ENCODE data around the gene CYP4F22. TPM values are rescaled to one million over a fixed set of nuclear protein-coding genes. Genes with fewer than 3 reads are reported as not detected.

CYP4F22 gene
- 4.9 TPM for total RNA-seq (2021; ENCODE audit: unreplicated experiment)
- 2.9 and 4.5 TPM in 2 replicates for polyA plus RNA-seq (2012)
- percentile 26 among the genes with signal in this experiment for Bru-seq, nascent RNA
- BruChase-seq, experiment 1, labeled RNA remaining after a 6-hour chase: percentile 23 among the genes with signal in this experiment
- percentile 32 among the genes with signal in this experiment for BruChase-seq, experiment 2, labeled RNA remaining after a 2-hour chase
- long read RNA-seq, transcript CYP4F22-201 (14 exons, 2,641 nt): major isoform, 5 of 9 reads
- long read RNA-seq, partial matches to known transcripts: 2 of 9 reads
- long read RNA-seq, other reads (novel, unspliced or antisense): 2 of 9 reads

- H3K4me1 ChIP-seq (ENCODE audit: control insufficient read depth in 1 of 2, insufficient read depth in 2 of 2, low read length in 2 of 2): peaks cover 0 to 23% of the 10 kb centered on the region in 2 experiments; a peak in 3 of 4 replicates
- RAD21 ChIA-PET (ENCODE audit: low non-redundant PET in 1 of 2, low total read pairs in 2 of 2, uncharacterized antibody in 2 of 2, unreplicated experiment in 2 of 2): no interaction called here
- CTCF ChIA-PET: no interaction called here
- peak within 1 kb of the TSS; percentile 54 for H2AFZ ChIP-seq (ENCODE audit: low read depth, low read length, poor library complexity, severe bottlenecking)
- no peak for TF ChIP-seq EZH2 (IDR thresholded peaks at IDR 0.05)
- TF ChIP-seq EGR1 (IDR thresholded peaks at IDR 0.05; ENCODE audit: low read depth): peak; percentile 48; the same call in 1 of the 2 replicates
- TF ChIP-seq SIN3A (IDR thresholded peaks at IDR 0.05; ENCODE audit: low read depth): no peak
- TF ChIP-seq POLR2AphosphoS5 (IDR thresholded peaks at IDR 0.05; ENCODE audit: low read depth, low read length): peak; percentile 32; the same call in 1 of the 2 replicates
- intact Hi-C loops (cut with micrococcal nuclease): no loop called here
- no peaks in the 10 kb centered on the region for H3K27me3 ChIP-seq (ENCODE audit: insufficient read depth, low read length)
- peak within 1 kb of the TSS; percentile 51 for H3K9ac ChIP-seq (ENCODE audit: low read length)
- DNase-seq (ENCODE audit: low read depth, low spot score) (no peak), ATAC-seq (peak; percentile 92)
- peak within 1 kb of the TSS; percentile 76 for H3K4me2 ChIP-seq (ENCODE audit: low read length)
- peak within 1 kb of the TSS; percentile 48; the same call in 1 of the 2 replicates for H3K27ac ChIP-seq (ENCODE audit: low read depth, low read length)
- no peaks in the 10 kb centered on the region for H3K36me3 ChIP-seq (ENCODE audit: control insufficient read depth in 1 of 2, insufficient read depth in 2 of 2, low read length in 2 of 2)
- POLR2A ChIA-PET: no interaction called here
- H3K4me3 ChIP-seq (replicated peaks in 1 of 2; ENCODE audit: low read depth in 1 of 2, low read length in 2 of 2): peak within 1 kb of the TSS; percentile 40 to 60
- no peaks in the 10 kb centered on the region for H3K9me2 ChIP-seq (ENCODE audit: insufficient read depth)
- H4K20me1 ChIP-seq (ENCODE audit: insufficient read depth): no peaks in the 10 kb centered on the region
- H3K9me3 ChIP-seq (ENCODE audit: control insufficient read depth in 1 of 2, insufficient read depth in 1 of 2, low read depth in 1 of 2, low read length in 2 of 2): no peaks in the 10 kb centered on the region
- BruUV-seq (replicated peaks): no TSS peak
- H3K79me2 ChIP-seq (ENCODE audit: insufficient read depth, low read length): no peaks in the 10 kb centered on the region
Observed at GRCh38 chr19:15508035-15508710, at the start of gene CYP4F22. TSS of gene CYP4F22 (plus strand) at chr19:15508525. CDS start at chr19:15525337, 16,812 bp downstream.

- no peak overlapping the region for H3K4me3 ChIP-seq (replicated peaks in 1 of 2; ENCODE audit: low read depth in 1 of 2, low read length in 2 of 2)
- no peaks in the 10 kb centered on the region for H3K9me2 ChIP-seq (ENCODE audit: insufficient read depth)
- DNase-seq (ENCODE audit: low read depth, low spot score): no peak
- no peaks in the 10 kb centered on the region for H3K27me3 ChIP-seq (ENCODE audit: insufficient read depth, low read length)
- intact Hi-C loops (cut with micrococcal nuclease): no loop called here
- no peak overlapping the region for H2AFZ ChIP-seq (ENCODE audit: low read depth, low read length, poor library complexity, severe bottlenecking)
- no peaks in the 10 kb centered on the region for H3K79me2 ChIP-seq (ENCODE audit: insufficient read depth, low read length)
- no peak overlapping the region for H3K27ac ChIP-seq (ENCODE audit: low read depth, low read length)
- no TSS peak for BruUV-seq (replicated peaks)
- no peaks in the 10 kb centered on the region for H4K20me1 ChIP-seq (ENCODE audit: insufficient read depth)
- CTCF ChIA-PET: interaction anchor here (2.1 kb wide), 1 partner anchor 7 kb away, joined by 4 read pairs; no protein-coding TSS in a partner anchor
- H3K4me1 ChIP-seq (ENCODE audit: control insufficient read depth in 1 of 2, insufficient read depth in 2 of 2, low read length in 2 of 2): peaks cover 0 to 1% of the 10 kb centered on the region in 2 experiments; a peak in 2 of 4 replicates
- H3K9ac ChIP-seq (ENCODE audit: low read length): no peak overlapping the region
- no peak overlapping the region for H3K4me2 ChIP-seq (ENCODE audit: low read length)
- RAD21 ChIA-PET (ENCODE audit: low non-redundant PET in 1 of 2, low total read pairs in 2 of 2, uncharacterized antibody in 2 of 2, unreplicated experiment in 2 of 2): no interaction called here
- no peaks in the 10 kb centered on the region for H3K36me3 ChIP-seq (ENCODE audit: control insufficient read depth in 1 of 2, insufficient read depth in 2 of 2, low read length in 2 of 2)
- POLR2A ChIA-PET: no interaction called here
- no peaks in the 10 kb centered on the region for H3K9me3 ChIP-seq (ENCODE audit: control insufficient read depth in 1 of 2, insufficient read depth in 1 of 2, low read depth in 1 of 2, low read length in 2 of 2)
- no peak for ATAC-seq
- TF ChIP-seq YY1 (IDR thresholded peaks at IDR 0.05; ENCODE audit: extremely low read depth, insufficient replicate concordance, low read depth, low read length) (no peak), JUND (IDR thresholded peaks at IDR 0.05) (no peak), CEBPB (IDR thresholded peaks at IDR 0.05; ENCODE audit: low read depth) (no peak), POLR2A (IDR thresholded peaks at IDR 0.05; ENCODE audit: borderline replicate concordance, extremely low read depth, insufficient read depth, insufficient read length) (no peak), ELF1 (IDR thresholded peaks at IDR 0.05; ENCODE audit: borderline replicate concordance, low read depth) (no peak), FOSL1 (IDR thresholded peaks at IDR 0.05; ENCODE audit: low read depth) (no peak), SP1 (IDR thresholded peaks at IDR 0.05; ENCODE audit: low read depth) (no peak), POLR2AphosphoS5 (IDR thresholded peaks at IDR 0.05; ENCODE audit: low read depth, low read length) (no peak), CBX3 (IDR thresholded peaks at IDR 0.05; ENCODE audit: low read depth) (no peak), SRF (IDR thresholded peaks at IDR 0.05; ENCODE audit: low read depth) (no peak)
- TF ChIP-seq, protein P1, sequence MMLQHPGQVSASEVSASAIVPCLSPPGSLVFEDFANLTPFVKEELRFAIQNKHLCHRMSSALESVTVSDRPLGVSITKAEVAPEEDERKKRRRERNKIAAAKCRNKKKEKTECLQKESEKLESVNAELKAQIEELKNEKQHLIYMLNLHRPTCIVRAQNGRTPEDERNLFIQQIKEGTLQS (IDR thresholded peaks at IDR 0.05): no peak
- TF ChIP-seq, protein P2, sequence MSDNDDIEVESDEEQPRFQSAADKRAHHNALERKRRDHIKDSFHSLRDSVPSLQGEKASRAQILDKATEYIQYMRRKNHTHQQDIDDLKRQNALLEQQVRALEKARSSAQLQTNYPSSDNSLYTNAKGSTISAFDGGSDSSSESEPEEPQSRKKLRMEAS (IDR thresholded peaks at IDR 0.05): no peak
- TF ChIP-seq, protein P3, sequence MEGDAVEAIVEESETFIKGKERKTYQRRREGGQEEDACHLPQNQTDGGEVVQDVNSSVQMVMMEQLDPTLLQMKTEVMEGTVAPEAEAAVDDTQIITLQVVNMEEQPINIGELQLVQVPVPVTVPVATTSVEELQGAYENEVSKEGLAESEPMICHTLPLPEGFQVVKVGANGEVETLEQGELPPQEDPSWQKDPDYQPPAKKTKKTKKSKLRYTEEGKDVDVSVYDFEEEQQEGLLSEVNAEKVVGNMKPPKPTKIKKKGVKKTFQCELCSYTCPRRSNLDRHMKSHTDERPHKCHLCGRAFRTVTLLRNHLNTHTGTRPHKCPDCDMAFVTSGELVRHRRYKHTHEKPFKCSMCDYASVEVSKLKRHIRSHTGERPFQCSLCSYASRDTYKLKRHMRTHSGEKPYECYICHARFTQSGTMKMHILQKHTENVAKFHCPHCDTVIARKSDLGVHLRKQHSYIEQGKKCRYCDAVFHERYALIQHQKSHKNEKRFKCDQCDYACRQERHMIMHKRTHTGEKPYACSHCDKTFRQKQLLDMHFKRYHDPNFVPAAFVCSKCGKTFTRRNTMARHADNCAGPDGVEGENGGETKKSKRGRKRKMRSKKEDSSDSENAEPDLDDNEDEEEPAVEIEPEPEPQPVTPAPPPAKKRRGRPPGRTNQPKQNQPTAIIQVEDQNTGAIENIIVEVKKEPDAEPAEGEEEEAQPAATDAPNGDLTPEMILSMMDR (IDR thresholded peaks at IDR 0.05 in 2 of 3, conservative IDR thresholded peaks at IDR 0.05 in 1 of 3; ENCODE audit: borderline replicate concordance in 1 of 3, insufficient read depth in 1 of 3, low read depth in 2 of 3, low read length in 2 of 3): no peak
Observed at GRCh38 chr19:15461694-15462093, 46.6 kb upstream of the CYP4F22 start.

Measured in HCT116 (cell line).